ENCODE data around the gene MRPL23.

- TF ChIP-seq POLR2A (IDR thresholded peaks at IDR 0.05; ENCODE audit: low read depth, low read length) = no peak
- TF ChIP-seq CTCF (IDR thresholded peaks at IDR 0.05; ENCODE audit: extremely low read depth in 1 of 2, insufficient read depth in 1 of 2, low read depth in 1 of 2, low read length in 2 of 2) = no peak
- TF ChIP-seq EZH2 (IDR thresholded peaks at IDR 0.05; ENCODE audit: borderline replicate concordance, low read depth, low read length, severe bottlenecking) = no peak
Measured at GRCh38 chr11:1963864-1964263, 16.7 kb downstream of the MRPL23 start.
